Activated CD4-positive, alpha-beta T cell treated with anti-CD3 and anti-CD28 coated beads, Interleukin-2, Interleukin-6, amounts not matched to agents 100 ng/mL and 50 ng/mL, durations not matched to agents 16 hours and 8 hours (primary cell): ENCODE measurements around the gene CARMIL1.
A peak's percentile ranks its signal among the peaks of the same experiment; 100 is the strongest.

Experiments used
- DNase-seq: peaks from one replicate; pipeline ENCODE4 v3.0.0-alpha.2; 2020

CARMIL1 gene

GRCh38 chr6:25278914-25279747 lies at the start of gene CARMIL1:
Gene CARMIL1, plus strand, starts transcription at chr6:25279374. Its CDS starts 422 bp downstream, at chr6:25279796.
- DNase-seq = peak; percentile 85

GRCh38 chr6:25229671-25230321 lies 49.4 kb upstream of the CARMIL1 start:
- no peak for DNase-seq

DNA sequence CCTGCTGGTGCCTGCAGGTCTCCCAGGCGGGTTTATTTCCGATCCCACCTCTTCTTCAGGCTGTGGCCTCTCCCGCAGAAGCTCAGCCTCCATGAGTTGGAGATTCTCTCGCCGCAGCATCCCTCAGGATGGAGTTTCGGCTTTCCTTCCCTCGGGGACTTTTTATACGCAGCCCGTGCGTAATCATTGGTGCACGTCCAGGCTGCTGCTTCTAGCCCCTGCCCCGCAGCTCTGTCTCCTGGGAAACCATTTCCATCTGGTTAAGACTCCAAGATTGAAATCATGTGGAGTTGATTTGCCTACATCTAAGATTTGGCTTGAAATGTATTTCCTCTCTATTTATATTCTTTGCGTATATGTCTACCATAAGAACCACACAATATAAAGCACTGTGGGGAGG lies 46.7 kb upstream of the CARMIL1 start:
- DNase-seq = no peak

- DNase-seq = no peak
Observed at GRCh38 chr6:25233226-25233625, 45.9 kb upstream of the CARMIL1 start.

GRCh38 chr6:25237579-25237978 lies 41.6 kb upstream of the CARMIL1 start:
- DNase-seq = no peak

GRCh38 chr6:25239059-25239458 lies 40.1 kb upstream of the CARMIL1 start:
- no peak for DNase-seq

- DNase-seq = no peak
Observed at GRCh38 chr6:25239498-25239897, 39.7 kb upstream of the CARMIL1 start.

- no peak for DNase-seq
Observed at GRCh38 chr6:25242567-25242966, 36.6 kb upstream of the CARMIL1 start.

DNA sequence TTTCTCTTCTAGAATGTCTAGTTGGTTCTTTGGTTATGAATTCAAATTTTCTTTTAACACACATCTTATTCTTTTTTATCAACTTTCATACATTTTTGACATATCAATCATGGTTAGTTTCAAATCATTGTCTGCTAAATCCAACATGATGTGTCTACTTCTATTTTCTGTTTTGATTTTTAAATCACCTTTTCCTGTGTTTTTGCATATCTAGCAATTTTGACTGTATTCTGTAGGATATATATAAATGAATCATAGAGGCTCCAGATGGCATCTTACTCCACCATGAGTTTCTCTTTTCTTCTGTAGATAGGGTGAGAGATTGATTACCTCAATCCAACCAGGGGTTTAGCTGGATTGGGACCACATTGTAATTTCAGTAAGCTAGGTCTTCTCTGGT lies 34.3 kb upstream of the CARMIL1 start:
- no peak for DNase-seq

DNA sequence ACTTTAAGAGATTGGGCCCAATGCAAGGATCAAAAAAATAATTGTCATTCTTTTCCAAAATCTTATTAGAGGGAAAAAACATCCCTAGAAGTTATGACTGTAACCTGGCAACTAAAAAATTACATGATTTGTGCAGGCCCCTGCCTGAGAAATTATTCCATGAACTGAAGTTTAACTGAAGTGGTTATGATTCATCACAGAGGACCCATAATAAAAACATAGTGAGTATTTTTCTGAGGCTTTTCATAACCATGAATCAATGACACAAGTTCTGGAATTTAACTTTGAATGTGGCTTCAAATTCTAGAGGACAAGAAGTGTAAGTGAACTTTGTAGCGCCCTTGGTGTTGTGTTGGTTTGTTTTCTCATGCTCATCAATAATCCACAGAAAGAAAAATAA lies 31.1 kb upstream of the CARMIL1 start:
- DNase-seq = no peak

DNA sequence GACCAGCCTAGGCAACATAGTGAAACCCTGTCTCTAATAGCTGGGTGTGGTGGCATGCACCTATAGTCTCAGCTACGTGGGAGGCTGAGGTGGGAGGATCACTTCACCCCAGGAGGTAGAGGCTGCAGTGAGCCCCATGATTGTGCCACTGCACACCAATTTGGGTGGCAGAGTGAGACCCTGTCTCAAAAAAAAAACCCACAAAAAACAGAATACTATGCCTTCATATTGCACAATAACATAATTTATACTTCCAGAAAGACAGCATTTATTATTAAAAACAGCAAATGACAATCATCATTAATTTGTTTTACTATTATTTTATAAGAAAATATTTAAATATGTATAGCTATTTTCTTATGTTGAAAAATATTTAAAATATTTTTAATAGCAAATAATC lies 30.0 kb upstream of the CARMIL1 start:
- no peak for DNase-seq

- peak; percentile 44 for DNase-seq
Observed at GRCh38 chr6:25250878-25251277, 28.3 kb upstream of the CARMIL1 start.

DNA sequence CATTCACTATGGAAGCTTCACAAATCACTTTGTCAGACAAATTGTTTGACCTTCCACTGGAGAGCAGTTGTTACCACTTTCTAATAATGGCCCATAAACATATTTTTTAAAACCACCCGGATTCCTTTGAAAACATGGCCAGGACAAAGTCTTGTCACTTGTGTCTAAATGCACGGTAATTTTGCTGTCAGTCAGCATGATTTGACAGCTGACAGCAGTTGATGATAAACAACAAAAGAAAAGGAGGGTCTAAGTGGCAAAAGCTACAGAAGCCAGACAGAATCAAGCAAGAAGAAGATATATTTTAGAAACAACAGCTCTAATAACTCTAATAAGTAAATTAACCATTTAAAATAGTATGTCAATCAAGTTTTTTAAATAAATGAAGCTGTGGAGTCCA lies 27.7 kb upstream of the CARMIL1 start:
- no peak for DNase-seq

DNA sequence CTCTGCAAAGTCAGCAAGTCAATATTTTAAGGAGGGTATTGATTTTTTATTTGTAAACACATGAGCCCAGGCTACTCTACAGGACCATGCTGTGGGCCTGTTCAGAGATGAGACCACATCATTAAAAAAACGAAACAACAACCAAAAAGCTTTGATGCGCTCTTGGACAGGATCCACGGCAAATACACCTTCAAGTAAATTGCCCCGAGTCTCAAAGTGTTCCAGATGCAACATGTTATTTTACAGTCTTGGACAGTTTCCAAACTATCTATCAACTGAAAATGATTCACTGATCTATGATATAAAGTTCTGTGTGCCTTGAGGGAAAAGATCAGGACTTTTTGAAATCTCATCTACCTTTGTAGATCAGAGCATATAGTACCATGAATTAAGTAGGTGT lies 25.8 kb upstream of the CARMIL1 start:
- DNase-seq = no peak

DNA sequence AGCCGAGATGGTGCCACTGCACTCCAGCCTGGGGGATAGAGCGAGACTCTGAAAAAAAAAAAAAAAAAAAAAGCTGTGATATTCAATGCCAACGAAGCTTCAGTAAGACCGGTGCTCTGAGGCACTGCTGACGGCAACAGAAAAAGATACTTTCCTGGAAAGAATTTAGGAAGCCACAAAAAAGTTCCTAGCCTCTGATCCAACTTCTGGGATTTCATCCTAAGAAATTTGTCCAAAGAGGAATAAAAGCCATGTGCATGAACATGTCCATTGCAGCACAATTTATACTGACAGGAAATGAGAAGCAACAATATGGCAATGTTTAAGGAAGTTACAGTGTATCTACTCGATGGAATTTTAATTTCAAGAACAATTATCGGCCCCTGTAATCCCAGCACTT lies 24.5 kb upstream of the CARMIL1 start:
- DNase-seq = no peak

DNA sequence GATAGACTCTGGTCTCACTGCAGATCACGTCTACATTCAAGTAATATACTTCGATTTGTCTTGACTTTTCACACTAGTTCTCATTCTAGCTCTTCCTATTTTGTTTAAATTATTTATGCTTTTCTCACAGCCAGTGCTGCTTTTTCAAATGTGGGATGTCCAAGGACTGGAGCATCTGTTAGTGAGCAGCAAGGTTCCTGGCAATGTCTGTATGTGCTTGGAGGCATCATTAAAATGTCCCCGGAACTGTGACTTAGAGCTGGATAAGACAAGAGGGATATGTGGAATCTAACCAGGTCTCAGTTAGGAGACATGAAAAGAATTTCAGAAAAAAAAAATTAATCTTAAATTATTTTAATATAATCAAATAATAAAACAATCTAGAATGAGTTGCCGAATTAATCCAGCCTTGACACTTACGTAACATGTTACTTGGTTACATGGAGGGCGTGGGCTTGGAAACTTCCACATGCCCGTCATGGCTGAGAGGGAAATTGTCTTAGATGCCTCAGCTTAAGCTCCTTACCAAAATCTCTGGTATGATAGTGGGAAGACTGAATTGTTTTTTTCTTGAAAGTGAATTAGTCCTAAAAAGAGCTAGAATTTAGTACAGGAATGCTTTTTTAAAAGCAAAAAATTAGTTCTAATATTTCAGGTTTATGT lies 21.4 kb upstream of the CARMIL1 start:
- DNase-seq = no peak

- DNase-seq = no peak
Observed at GRCh38 chr6:25259756-25260155, 19.4 kb upstream of the CARMIL1 start.

DNA sequence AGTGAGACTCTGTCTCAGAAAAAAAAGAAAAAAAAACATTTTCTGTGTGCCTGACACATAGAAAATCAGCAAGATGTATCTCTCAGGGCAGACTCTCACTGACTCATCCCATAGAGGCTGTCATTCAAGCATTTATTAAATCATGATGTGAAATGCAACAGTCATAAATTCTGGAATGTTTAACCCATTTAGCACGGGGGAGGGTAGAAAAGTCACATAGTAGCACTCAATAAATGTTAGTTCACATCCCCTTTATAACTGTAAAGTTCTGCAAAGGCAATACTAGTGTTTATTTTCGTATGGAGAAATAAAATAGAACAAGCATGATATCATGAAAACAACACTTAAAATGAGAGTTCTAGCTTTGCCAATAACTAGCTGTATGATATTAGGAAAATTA lies 15.5 kb upstream of the CARMIL1 start:
- no peak for DNase-seq

GRCh38 chr6:25266456-25267100 lies 12.6 kb upstream of the CARMIL1 start:
- no peak for DNase-seq

- no peak for DNase-seq
Observed at GRCh38 chr6:25267662-25268061, 11.5 kb upstream of the CARMIL1 start.

DNA sequence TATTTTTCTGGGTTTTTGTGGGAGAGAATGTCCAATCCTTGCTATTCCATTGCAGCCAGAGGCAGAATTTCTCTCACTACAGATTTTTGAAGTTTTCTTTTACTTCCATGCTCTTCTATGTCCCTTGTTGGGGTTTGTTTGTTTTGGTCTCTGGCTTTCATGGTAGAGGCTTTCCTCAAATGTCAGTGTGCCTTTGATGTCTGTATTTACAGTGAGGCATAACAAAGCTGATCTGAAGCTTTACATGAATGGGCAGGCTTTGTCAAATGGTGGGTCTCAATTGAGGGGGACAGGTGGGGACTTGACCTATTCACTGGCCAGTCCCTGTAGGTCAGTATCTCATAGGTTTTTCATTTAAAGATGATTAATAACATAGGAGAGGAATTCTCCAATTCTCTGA lies 8.6 kb upstream of the CARMIL1 start:
- no peak for DNase-seq

- DNase-seq = no peak
Observed at GRCh38 chr6:25275436-25275835, 3.7 kb upstream of the CARMIL1 start.

DNA sequence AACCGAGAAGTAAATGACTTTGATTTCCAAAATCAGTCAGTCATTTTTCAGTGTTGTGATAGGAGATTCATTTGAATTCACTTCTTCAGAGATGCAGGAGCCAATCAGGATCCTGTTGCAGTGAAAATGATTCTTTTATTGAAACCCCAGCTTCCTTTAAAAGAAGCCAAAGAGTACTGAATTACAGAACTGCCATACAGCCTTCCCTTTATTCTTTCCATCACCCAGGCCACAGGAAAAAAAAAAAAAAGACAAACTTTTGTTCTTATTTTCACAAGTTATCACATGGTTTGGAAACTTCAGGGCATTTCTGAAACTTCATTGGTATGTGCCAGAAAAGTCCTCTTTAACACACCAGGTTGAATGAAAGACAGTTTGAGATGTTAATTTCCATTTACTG lies 1.8 kb upstream of the CARMIL1 start:
- DNase-seq = no peak

- DNase-seq = no peak
Observed at GRCh38 chr6:25277857-25278256, 1.3 kb upstream of the CARMIL1 start.
